ENCODE data around the gene KCNE2. TPM values are rescaled to one million over a fixed set of nuclear protein-coding genes. Genes with fewer than 3 reads are reported as not detected.
"Not testable (repeated sequence)": the region's sequence is repeated elsewhere in the genome, so short reads cannot be mapped to it uniquely, and the experiment has no call there.

KCNE2 gene
- polyA plus RNA-seq, 1 donor: 0.37 TPM

- H3K9me3 ChIP-seq (ENCODE audit: control insufficient read depth, low read depth, low read length); H3K36me3 ChIP-seq (ENCODE audit: control insufficient read depth, insufficient read depth, low read length); H3K27ac ChIP-seq (ENCODE audit: low read length); H3K27me3 ChIP-seq (ENCODE audit: control insufficient read depth, insufficient read depth, low read length); H3K4me3 ChIP-seq (ENCODE audit: low read length); H3K4me1 ChIP-seq (ENCODE audit: control insufficient read depth, insufficient read depth, low read length); DNase-seq: not testable (repeated sequence)
- no CpG with 5 or more reads among the region's 5 CpGs for WGBS (ENCODE audit: insufficient coverage, low lambda C conversion rate)
Observed at GRCh38 chr21:34404742-34405141, 40.9 kb downstream of the KCNE2 start.

- not testable (repeated sequence) for H3K9me3 ChIP-seq (ENCODE audit: control insufficient read depth, low read depth, low read length)
Observed at GRCh38 chr21:34405686-34406085, 41.9 kb downstream of the KCNE2 start.

GRCh38 chr21:34406102-34406501 is 42.3 kb downstream of the KCNE2 start:
- DNase-seq; H3K27me3 ChIP-seq (ENCODE audit: control insufficient read depth, insufficient read depth, low read length); H3K4me1 ChIP-seq (ENCODE audit: control insufficient read depth, insufficient read depth, low read length); H3K36me3 ChIP-seq (ENCODE audit: control insufficient read depth, insufficient read depth, low read length); H3K9me3 ChIP-seq (ENCODE audit: control insufficient read depth, low read depth, low read length); H3K27ac ChIP-seq (ENCODE audit: low read length); H3K4me3 ChIP-seq (ENCODE audit: low read length): not testable (repeated sequence)
- WGBS (ENCODE audit: insufficient coverage, low lambda C conversion rate): no CpG with 5 or more reads among the region's 6 CpGs

More at GRCh38 chr21:34405686-34406085, 41.9 kb downstream of the KCNE2 start:
- not testable (repeated sequence) for H3K27ac ChIP-seq (ENCODE audit: low read length); H3K36me3 ChIP-seq (ENCODE audit: control insufficient read depth, insufficient read depth, low read length); H3K27me3 ChIP-seq (ENCODE audit: control insufficient read depth, insufficient read depth, low read length); DNase-seq; H3K4me1 ChIP-seq (ENCODE audit: control insufficient read depth, insufficient read depth, low read length); H3K4me3 ChIP-seq (ENCODE audit: low read length)
- WGBS (ENCODE audit: insufficient coverage, low lambda C conversion rate): no CpG with 5 or more reads among the region's 2 CpGs

- not testable (repeated sequence) for DNase-seq; H3K9me3 ChIP-seq (ENCODE audit: control insufficient read depth, low read depth, low read length); H3K27me3 ChIP-seq (ENCODE audit: control insufficient read depth, insufficient read depth, low read length); H3K27ac ChIP-seq (ENCODE audit: low read length); H3K4me1 ChIP-seq (ENCODE audit: control insufficient read depth, insufficient read depth, low read length); H3K36me3 ChIP-seq (ENCODE audit: control insufficient read depth, insufficient read depth, low read length); H3K4me3 ChIP-seq (ENCODE audit: low read length)
- WGBS (ENCODE audit: insufficient coverage, low lambda C conversion rate): no CpG with 5 or more reads among the region's 2 CpGs
Observed at GRCh38 chr21:34406676-34407075, 42.9 kb downstream of the KCNE2 start.

GRCh38 chr21:34407294-34407693 is 43.5 kb downstream of the KCNE2 start:
- not testable (repeated sequence) for H3K4me3 ChIP-seq (ENCODE audit: low read length); H3K9me3 ChIP-seq (ENCODE audit: control insufficient read depth, low read depth, low read length); DNase-seq; H3K27me3 ChIP-seq (ENCODE audit: control insufficient read depth, insufficient read depth, low read length); H3K4me1 ChIP-seq (ENCODE audit: control insufficient read depth, insufficient read depth, low read length); H3K27ac ChIP-seq (ENCODE audit: low read length); H3K36me3 ChIP-seq (ENCODE audit: control insufficient read depth, insufficient read depth, low read length)
- no CpG with 5 or more reads among the region's 9 CpGs for WGBS (ENCODE audit: insufficient coverage, low lambda C conversion rate)

GRCh38 chr21:34417448-34418077 is 53.8 kb downstream of the KCNE2 start:
- not testable (repeated sequence) for DNase-seq; H3K36me3 ChIP-seq (ENCODE audit: control insufficient read depth, insufficient read depth, low read length); H3K9me3 ChIP-seq (ENCODE audit: control insufficient read depth, low read depth, low read length); H3K27ac ChIP-seq (ENCODE audit: low read length); H3K4me3 ChIP-seq (ENCODE audit: low read length); H3K4me1 ChIP-seq (ENCODE audit: control insufficient read depth, insufficient read depth, low read length); H3K27me3 ChIP-seq (ENCODE audit: control insufficient read depth, insufficient read depth, low read length)
- WGBS (ENCODE audit: insufficient coverage, low lambda C conversion rate): no CpG with 5 or more reads among the region's 5 CpGs

Other genes with a start within 250 kb of the KCNE2 start
- 11.8 TPM for gene SMIM11, start 11.5 kb downstream of the KCNE2 start, polyA plus RNA-seq
- gene SMIM34, start 59.9 kb downstream of the KCNE2 start, polyA plus RNA-seq: 0.09 TPM
- 1.2 TPM for gene KCNE1, start 148.2 kb downstream of the KCNE2 start, polyA plus RNA-seq